ACC112 (cell line): ENCODE data around the gene RUNX1.

Source experiments
- H2AFZ ChIP-seq: fragments of 200-600 bp; sonication (generic); one replicate; pipeline ENCODE4 v1.6.0; 2017; ENCODE audit warnings: antibody characterized with exemption, low read length; ENCODE audit not compliant: unreplicated experiment
- H3K27ac ChIP-seq: fragments of 200-600 bp; sonication (generic); 2 replicates; pipeline ENCODE4 v1.5.1; 2014; ENCODE audit warnings: low read depth, mild to moderate bottlenecking, antibody characterized with exemption, low read length, moderate library complexity
- H3K27me3 ChIP-seq: fragments of 200-600 bp; sonication (generic); 2 replicates; pipeline ENCODE4 v1.6.1; 2014; ENCODE audit warnings: mild to moderate bottlenecking, antibody characterized with exemption, low read length, moderate library complexity, mixed read lengths; ENCODE audit not compliant: insufficient read depth
- H3K36me3 ChIP-seq: fragments of 200-600 bp; sonication (generic); 2 replicates; pipeline ENCODE4 v1.6.1; 2016; ENCODE audit warnings: mild to moderate bottlenecking, antibody characterized with exemption, low read length, moderate library complexity, mixed read lengths; ENCODE audit not compliant: insufficient read depth
- H3K4me1 ChIP-seq: fragments of 200-600 bp; sonication (generic); one replicate; pipeline ENCODE4 v1.6.1; 2016; ENCODE audit warnings: low read length, mixed read lengths; ENCODE audit not compliant: insufficient read depth, unreplicated experiment, control insufficient read depth
- H3K4me3 ChIP-seq: fragments of 200-600 bp; sonication (generic); 2 replicates; pipeline ENCODE4 v1.5.1; 2014; ENCODE audit warnings: mild to moderate bottlenecking, low read depth, low read length
- H3K79me2 ChIP-seq: fragments of 200-600 bp; sonication (generic); one replicate; pipeline ENCODE4 v1.6.0; 2016; ENCODE audit warnings: low read length; ENCODE audit not compliant: control insufficient read depth, unreplicated experiment, insufficient read depth

Gene RUNX1

DNA sequence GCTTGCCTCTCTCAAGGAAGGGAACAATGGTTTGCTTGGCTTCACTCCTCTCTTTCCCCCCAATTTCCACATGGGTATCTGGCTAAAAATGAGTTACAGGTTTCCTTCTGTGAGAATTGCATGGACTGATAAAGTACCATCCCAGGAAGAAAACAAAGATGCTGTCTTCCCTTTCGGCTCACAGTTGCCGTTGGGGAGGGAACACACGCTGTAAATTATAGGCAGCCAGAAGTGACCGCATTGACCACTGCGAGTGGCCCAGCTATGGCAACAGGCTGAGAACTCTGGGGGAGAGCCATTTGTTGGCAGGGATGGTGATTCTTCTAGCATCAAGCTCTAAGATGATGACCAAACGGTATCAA lies 2.9 kb downstream of the RUNX1 start:
- Histone ChIP-seq H3K4me1 (peaks cover 43% of the 10 kb centered on the region), H3K27me3 (no peaks in the 10 kb centered on the region), H3K79me2 (no peaks in the 10 kb centered on the region), H3K4me3 (0 out of 2 replicates have a peak overlapping the region, but pooled peaks have one; percentile 71), H3K36me3 (no peaks in the 10 kb centered on the region), H3K27ac (peak overlapping the region; percentile 87), H2AFZ (peak overlapping the region; percentile 16)

DNA sequence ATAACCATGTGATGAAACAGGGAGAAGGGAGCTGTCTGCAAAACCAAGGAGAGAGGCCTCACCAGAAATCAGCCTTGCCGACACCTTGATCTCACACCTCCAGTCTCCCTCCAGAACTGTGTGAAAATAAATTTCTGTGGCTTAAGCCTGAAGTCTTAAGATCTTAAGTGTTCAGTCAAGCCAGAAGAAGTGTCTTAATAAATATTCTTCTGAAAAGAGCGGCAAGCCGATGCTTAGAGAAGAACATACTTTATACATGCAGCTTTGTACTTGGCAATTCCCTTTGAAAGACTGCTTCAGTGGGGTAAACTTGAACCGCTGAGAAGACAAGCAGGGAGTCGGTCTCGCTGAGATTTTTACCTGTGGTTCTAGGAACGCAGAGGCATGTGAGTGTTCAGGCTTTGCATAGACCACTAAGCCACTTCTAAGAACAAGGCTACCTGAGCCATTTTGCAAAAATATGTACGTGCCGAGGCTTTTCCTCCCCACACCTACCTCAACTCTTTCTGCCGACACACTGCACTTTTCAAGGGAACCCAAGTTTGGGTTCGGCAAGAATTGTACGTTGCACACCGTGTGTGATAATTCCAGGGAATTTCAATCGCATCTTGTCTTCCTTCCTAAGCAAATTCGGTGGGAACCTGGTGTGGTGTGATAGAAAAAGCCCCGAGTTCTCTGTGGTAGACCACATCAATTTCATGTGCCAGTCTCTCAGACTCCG lies 3.4 kb downstream of the RUNX1 start:
- H2AFZ ChIP-seq, result no peak overlapping the region
- peak overlapping the region; percentile 87; the same call in 1 of the 2 replicates for H3K27ac ChIP-seq
- H3K4me1 ChIP-seq, result peaks cover 43% of the 10 kb centered on the region
- H3K36me3 ChIP-seq, result no peaks in the 10 kb centered on the region
- no peak overlapping the region for H3K4me3 ChIP-seq
- no peaks in the 10 kb centered on the region for H3K79me2 ChIP-seq
- H3K27me3 ChIP-seq, result no peaks in the 10 kb centered on the region

GRCh38 chr21:35044770-35045541 lies 4.1 kb downstream of the RUNX1 start:
- Histone ChIP-seq H3K79me2 (no peaks in the 10 kb centered on the region), H3K27me3 (no peaks in the 10 kb centered on the region), H3K27ac (no peak overlapping the region), H3K4me1 (peaks cover 37% of the 10 kb centered on the region), H3K36me3 (no peaks in the 10 kb centered on the region), H3K4me3 (no peak overlapping the region), H2AFZ (no peak overlapping the region)

- Histone ChIP-seq H3K36me3 (no peaks in the 10 kb centered on the region), H3K4me1 (peaks cover 30% of the 10 kb centered on the region), H3K4me3 (no peak overlapping the region), H3K27me3 (no peaks in the 10 kb centered on the region), H3K27ac (no peak overlapping the region), H2AFZ (no peak overlapping the region), H3K79me2 (no peaks in the 10 kb centered on the region)
Measured at GRCh38 chr21:35044128-35044527, 5.0 kb downstream of the RUNX1 start.

DNA sequence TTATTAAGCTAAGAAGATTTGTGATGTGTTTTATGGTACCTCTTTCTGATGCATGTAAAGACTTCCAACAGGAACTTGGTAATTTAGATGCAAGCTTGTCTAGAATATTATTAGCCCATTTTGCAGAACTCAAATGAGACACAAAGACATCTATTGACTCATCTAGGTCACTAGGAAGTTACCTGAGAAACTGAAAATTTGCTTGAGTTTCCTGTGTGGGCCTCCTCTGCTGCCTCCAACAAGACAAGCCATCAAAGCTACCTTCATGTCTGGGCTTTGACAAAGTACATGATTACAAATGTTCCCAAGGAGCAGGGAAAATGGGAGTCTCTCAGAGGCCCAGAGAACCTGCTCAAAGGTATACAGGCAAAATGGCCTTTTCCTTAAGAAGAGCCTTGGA lies 5.6 kb downstream of the RUNX1 start:
- Histone ChIP-seq H3K27me3 (no peaks in the 10 kb centered on the region), H3K36me3 (no peaks in the 10 kb centered on the region), H3K79me2 (no peaks in the 10 kb centered on the region), H2AFZ (no peak overlapping the region), H3K4me1 (peaks cover 25% of the 10 kb centered on the region), H3K4me3 (no peak overlapping the region), H3K27ac (no peak overlapping the region)

DNA sequence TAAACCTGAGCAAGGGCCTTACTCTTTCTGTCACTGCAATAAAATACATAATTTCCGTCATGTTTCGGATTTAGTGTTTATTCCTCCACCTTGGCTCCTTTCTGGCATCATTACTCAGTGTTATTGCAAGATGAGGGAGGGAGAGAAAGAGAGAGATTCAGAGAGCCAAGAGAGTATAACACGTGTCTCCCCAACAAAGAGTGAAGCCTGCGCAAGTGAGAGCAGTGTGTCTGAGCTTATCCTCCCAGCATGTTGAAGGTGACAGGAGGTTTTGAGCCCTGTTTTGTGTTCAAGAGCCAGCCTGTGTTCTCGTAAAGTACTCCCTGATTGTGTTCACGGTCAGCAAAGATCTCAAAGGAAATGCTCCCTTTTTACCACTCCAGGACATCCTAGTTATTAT lies 6.3 kb downstream of the RUNX1 start:
- Histone ChIP-seq H2AFZ (no peak overlapping the region), H3K4me1 (peaks cover 18% of the 10 kb centered on the region), H3K79me2 (no peaks in the 10 kb centered on the region), H3K36me3 (no peaks in the 10 kb centered on the region), H3K27me3 (no peaks in the 10 kb centered on the region), H3K4me3 (no peak overlapping the region), H3K27ac (no peak overlapping the region)

DNA sequence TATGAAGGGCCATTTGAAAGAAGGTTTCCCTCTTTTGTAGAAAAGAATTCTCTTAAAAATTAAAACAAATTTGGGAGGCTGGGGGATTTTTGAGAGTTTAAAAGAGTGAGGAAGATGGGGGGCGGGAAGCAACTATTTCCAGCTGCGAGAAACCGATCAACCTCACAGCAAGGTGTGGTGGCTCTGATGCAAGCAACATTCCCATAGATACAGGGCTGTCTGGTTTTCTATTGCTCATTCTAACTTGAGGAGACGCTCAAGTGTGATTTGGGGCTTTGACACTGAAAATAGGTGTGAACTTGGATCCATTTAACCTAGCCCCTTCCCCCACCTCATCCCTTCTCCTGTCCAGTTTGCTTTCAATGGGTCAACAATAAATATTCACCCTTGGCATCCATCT lies 7.2 kb downstream of the RUNX1 start:
- Histone ChIP-seq H3K4me1 (peaks cover 15% of the 10 kb centered on the region), H3K27ac (no peak overlapping the region), H3K27me3 (no peaks in the 10 kb centered on the region), H2AFZ (no peak overlapping the region), H3K4me3 (no peak overlapping the region), H3K79me2 (no peaks in the 10 kb centered on the region), H3K36me3 (no peaks in the 10 kb centered on the region)

DNA sequence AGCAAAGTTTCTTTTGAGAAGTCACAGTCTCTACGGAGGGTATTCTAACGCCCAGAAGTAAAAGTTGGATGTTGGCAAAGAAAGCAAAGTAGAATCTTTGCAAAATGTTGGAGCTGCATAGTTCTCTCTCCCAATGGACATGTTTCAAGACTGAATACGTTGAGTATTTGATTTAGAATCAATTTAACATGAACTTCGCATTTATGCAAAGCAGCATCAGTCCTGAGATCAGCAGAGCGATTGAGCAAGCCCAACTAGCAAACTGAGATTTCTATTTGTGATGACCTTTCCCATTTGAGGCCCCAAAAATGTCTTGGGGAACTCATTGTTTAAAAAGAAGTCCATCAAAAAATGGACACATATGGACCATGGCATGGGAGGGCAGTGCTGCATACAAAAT lies 8.0 kb downstream of the RUNX1 start:
- no peaks in the 10 kb centered on the region for H3K79me2 ChIP-seq
- H3K36me3 ChIP-seq, result no peaks in the 10 kb centered on the region
- peak overlapping the region; percentile 29; the same call in 1 of the 2 replicates for H3K4me3 ChIP-seq
- H3K27ac ChIP-seq, result no peak overlapping the region
- peaks cover 7% of the 10 kb centered on the region for H3K4me1 ChIP-seq
- H2AFZ ChIP-seq, result no peak overlapping the region
- H3K27me3 ChIP-seq, result no peaks in the 10 kb centered on the region

DNA sequence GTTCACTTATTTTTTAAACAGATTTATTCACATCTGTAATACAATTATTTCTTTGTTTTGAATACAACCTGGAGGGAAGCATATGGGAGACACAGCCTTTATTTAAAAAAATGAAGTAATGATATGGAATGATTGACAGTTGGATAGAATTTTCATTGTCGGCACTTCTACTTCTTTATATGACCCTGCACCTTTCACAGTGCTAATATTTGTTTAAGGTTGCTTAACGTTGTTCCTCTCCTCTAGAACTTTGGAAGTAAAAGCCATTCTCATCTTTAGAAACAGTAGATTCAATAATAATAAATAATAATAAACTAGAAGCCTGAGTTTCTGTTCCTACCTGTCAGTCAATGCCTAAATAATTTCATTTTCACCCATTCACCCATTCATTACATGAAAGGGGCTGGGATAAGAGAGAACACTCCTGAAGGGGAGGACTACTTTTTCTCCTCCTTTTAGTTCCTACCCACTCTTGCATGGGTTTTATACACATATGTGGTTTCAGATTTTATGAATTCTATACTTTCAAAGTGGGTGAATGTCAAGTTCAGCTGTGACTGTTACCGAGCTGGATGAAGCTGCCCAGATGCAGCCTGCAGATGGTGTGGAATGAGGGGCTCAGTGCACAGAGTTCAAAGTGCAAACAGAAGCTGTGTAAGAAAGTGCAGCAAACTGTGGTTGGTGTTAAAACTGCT lies 9.4 kb downstream of the RUNX1 start:
- no peaks in the 10 kb centered on the region for H3K79me2 ChIP-seq
- H2AFZ ChIP-seq, result no peak overlapping the region
- no peaks in the 10 kb centered on the region for H3K36me3 ChIP-seq
- no peak overlapping the region for H3K27ac ChIP-seq
- H3K4me3 ChIP-seq, result no peak overlapping the region
- H3K27me3 ChIP-seq, result no peaks in the 10 kb centered on the region
- H3K4me1 ChIP-seq, result peaks cover 6% of the 10 kb centered on the region

GRCh38 chr21:35038772-35039319 lies 10.3 kb downstream of the RUNX1 start:
- no peaks in the 10 kb centered on the region for H3K36me3 ChIP-seq
- H2AFZ ChIP-seq, result no peak overlapping the region
- no peaks in the 10 kb centered on the region for H3K27me3 ChIP-seq
- no peak overlapping the region for H3K27ac ChIP-seq
- peaks cover 6% of the 10 kb centered on the region for H3K4me1 ChIP-seq
- no peak overlapping the region for H3K4me3 ChIP-seq
- no peaks in the 10 kb centered on the region for H3K79me2 ChIP-seq
